Endothelial cell of umbilical vein (primary cell): ENCODE measurements around the gene TPRA1. TPM values are rescaled to one million over a fixed set of nuclear protein-coding genes. Genes with fewer than 3 reads are reported as not detected.

Experiments used
- BruUV-seq: library from RNA; stranded (reverse); fragments of 400-500 nt; replicated peaks from 2 replicates; lab custom pipeline; 2021; lab: Mats Ljungman, UMichigan
- CTCF ChIA-PET: fragments of 300-600, 350-600 bp; sonication (Branson Sonifier 250); formaldehyde crosslinking; loops from one replicate; lab custom pipeline; 2021; ENCODE audit warnings: antibody characterized with exemption, inconsistent platforms; lab: Charles Lee
- POLR2A ChIA-PET: fragments of 300-600, 350-600 bp; sonication (Branson Sonifier 250); formaldehyde crosslinking; loops from one replicate; lab custom pipeline; 2021; ENCODE audit warnings: antibody characterized with exemption, inconsistent platforms; lab: Charles Lee
- DNase-seq: peaks from one replicate; pipeline ENCODE4 v3.0.0-alpha.2; 2011; ENCODE audit warnings: low read depth, low spot score
- FAIRE-seq: peaks from 2 replicates; lab custom pipeline; 2011; peaks lifted over from hg19 to GRCh38; lab: Jason Lieb, UNC
- H2AFZ ChIP-seq: 2 replicates; pipeline ENCODE4 v1.6.0; 2012; ENCODE audit warnings: low read depth, low read length, control low read depth, inconsistent platforms
- H3K27ac ChIP-seq: 2 replicates; pipeline ENCODE4 v1.5.1; 2011; ENCODE audit warnings: low read depth, mild to moderate bottlenecking, control low read depth, low read length, moderate library complexity; ENCODE audit not compliant: insufficient read depth
- H3K27me3 ChIP-seq, 2 experiments: 2 replicates each; pipeline versions ENCODE4 v1.6.0 to v1.6.1; 2011; ENCODE audit warnings: low read length in 2 of 2, mixed read lengths in 1 of 2; ENCODE audit not compliant: control insufficient read depth in 2 of 2, insufficient read depth in 2 of 2
- H3K36me3 ChIP-seq, 2 experiments: 2 replicates in 1 of 2; 3 replicates in 1 of 2; pipeline ENCODE4 v1.5.1; 2011; ENCODE audit warnings: low read length in 2 of 2, mild to moderate bottlenecking in 1 of 2, moderate library complexity in 1 of 2; ENCODE audit not compliant: control insufficient read depth in 2 of 2, insufficient read depth in 2 of 2; ENCODE audit errors: extremely low read depth in 1 of 2
- H3K4me1 ChIP-seq: 3 replicates; pipeline ENCODE4 v1.5.1; 2011; ENCODE audit warnings: mild to moderate bottlenecking, low read length; ENCODE audit not compliant: control insufficient read depth, insufficient read depth; ENCODE audit errors: extremely low read depth
- H3K4me2 ChIP-seq: 2 replicates; pipeline ENCODE4 v1.6.1; 2011; ENCODE audit warnings: low read length, control low read depth, mixed read lengths; ENCODE audit not compliant: insufficient read depth
- H3K4me3 ChIP-seq, 3 experiments: fragments of 200-600 bp in 1 of 3; sonication (generic), shearing (Covaris generic) in 1 of 3; replicated peaks in 1 of 3; 2 replicates each; pipeline ENCODE4 v1.5.1; 2011 to 2016; ENCODE audit warnings: control low read depth in 3 of 3, low read length in 3 of 3, mild to moderate bottlenecking in 2 of 3, inconsistent platforms in 1 of 3, low read depth in 1 of 3, moderate library complexity in 1 of 3; ENCODE audit not compliant: insufficient read depth in 1 of 3
- H3K79me2 ChIP-seq: 2 replicates; pipeline ENCODE4 v1.6.0; 2012; ENCODE audit warnings: low read length, inconsistent platforms; ENCODE audit not compliant: control insufficient read depth, insufficient read depth
- H3K9ac ChIP-seq: replicated peaks from 2 replicates; pipeline ENCODE3; 2011; ENCODE audit warnings: low read length, control low read depth; ENCODE audit not compliant: insufficient read depth; ENCODE audit errors: extremely low read depth
- H3K9me1 ChIP-seq: replicated peaks from 3 replicates; pipeline ENCODE4 v1.6.0; 2011; ENCODE audit warnings: mild to moderate bottlenecking, low read length; ENCODE audit not compliant: control insufficient read depth, insufficient read depth; ENCODE audit errors: extremely low read depth
- H3K9me3 ChIP-seq: replicated peaks from 2 replicates; pipeline ENCODE4 v1.5.1; 2012; ENCODE audit warnings: low read length, inconsistent platforms; ENCODE audit not compliant: control insufficient read depth, insufficient read depth
- H4K20me1 ChIP-seq: replicated peaks from 2 replicates; pipeline ENCODE3; 2011; ENCODE audit warnings: mild to moderate bottlenecking, low read length; ENCODE audit not compliant: control insufficient read depth, insufficient read depth; ENCODE audit errors: extremely low read depth
- EZH2 ChIP-seq: IDR thresholded peaks from 2 replicates; pipeline ENCODE4 v1.6.1; 2012; ENCODE audit warnings: borderline replicate concordance, low read depth, mild to moderate bottlenecking, moderate library complexity, low read length, inconsistent platforms; ENCODE audit not compliant: severe bottlenecking
- FOS ChIP-seq: IDR thresholded peaks from 2 replicates; pipeline ENCODE4 v1.6.1; 2011; ENCODE audit warnings: mild to moderate bottlenecking, low read length, moderate library complexity, borderline replicate concordance; ENCODE audit not compliant: insufficient read depth
- MYC ChIP-seq: IDR thresholded peaks from one replicate; pipeline ENCODE4 v1.6.1; 2011; ENCODE audit warnings: mild to moderate bottlenecking, low read depth, low read length
- POLR2A ChIP-seq: IDR thresholded peaks from 2 replicates; pipeline ENCODE4 v1.6.1; 2012; ENCODE audit warnings: low read depth, mild to moderate bottlenecking, control low read depth, low read length
- dilution Hi-C: fragments of 300-500 bp; cut with MboI; formaldehyde crosslinking; loops from one replicate; pipeline ENCODE4 v1.15.0; 2019; ENCODE audit warnings: low sequenced_read_pairs; ENCODE audit not compliant: extremely low pct_ligation_motif_present
- intact Hi-C: fragments of 100-400 bp; cut with micrococcal nuclease; formaldehyde crosslinking; loops from one replicate; pipeline ENCODE4 v1.10.0; 2022
- polyA plus RNA-seq, 4 experiments: library from polyadenylated mRNA; depleted of rRNA in 3 of 4; stranded (reverse) in 3 of 4; unstranded in 1 of 4; fragments of >200 nt; gene quantifications; 2 replicates each; pipeline versions ENCODE4 v1.2.1 to v1.2.3, GENCODE V29; 2011 to 2012; ENCODE audit warnings: missing spikeins in 1 of 4
- total RNA-seq: library from RNA; stranded (reverse); gene quantifications from 2 replicates; pipeline ENCODE4 v1.2.3, GENCODE V29; 2021

Gene TPRA1
- total and polyA plus RNA-seq, 2 donors (not counting 3 experiments of a cell fraction or from before 2014, with no cell fraction given): 34.3 to 58.0 TPM

- H3K9me1 ChIP-seq: no peaks in the 10 kb centered on the region
- FAIRE-seq: no peak
- no peak overlapping the region for H3K27ac ChIP-seq
- H3K36me3 ChIP-seq: peaks cover 2 to 28% of the 10 kb centered on the region in 2 experiments
- H3K27me3 ChIP-seq: no peaks in the 10 kb centered on the region
- DNase-seq: no peak
- dilution Hi-C loops (no loop called here), intact Hi-C loops (no loop called here)
- no peak overlapping the region for H2AFZ ChIP-seq
- H4K20me1 ChIP-seq: no peaks in the 10 kb centered on the region
- H3K4me3 ChIP-seq: no peak overlapping the region
- no TSS peak for BruUV-seq
- CTCF ChIA-PET: no interaction called here
- no peak overlapping the region for H3K9ac ChIP-seq
- POLR2A ChIA-PET: no interaction called here
- H3K4me2 ChIP-seq: no peak overlapping the region
- H3K4me1 ChIP-seq: no peaks in the 10 kb centered on the region
- no peaks in the 10 kb centered on the region for H3K79me2 ChIP-seq
- TF ChIP-seq POLR2A: no peak
- no peak for TF ChIP-seq MYC
- H3K9me3 ChIP-seq: no peaks in the 10 kb centered on the region
Observed at GRCh38 chr3:127572186-127572585, 18.3 kb downstream of the TPRA1 start.

- H3K79me2 ChIP-seq: no peaks in the 10 kb centered on the region
- no peaks in the 10 kb centered on the region for H3K27me3 ChIP-seq
- H3K36me3 ChIP-seq: peaks cover 2 to 28% of the 10 kb centered on the region in 2 experiments
- H3K4me1 ChIP-seq: no peaks in the 10 kb centered on the region
- H3K4me2 ChIP-seq: no peak overlapping the region
- dilution Hi-C loops (no loop called here), intact Hi-C loops (no loop called here)
- no TSS peak for BruUV-seq
- H3K9me1 ChIP-seq: no peaks in the 10 kb centered on the region
- no peaks in the 10 kb centered on the region for H4K20me1 ChIP-seq
- POLR2A ChIA-PET: no interaction called here
- DNase-seq (no peak), FAIRE-seq (no peak)
- CTCF ChIA-PET: no interaction called here
- no peak overlapping the region for H3K27ac ChIP-seq
- no peak overlapping the region for H3K4me3 ChIP-seq
- no peak overlapping the region for H3K9ac ChIP-seq
- H2AFZ ChIP-seq: no peak overlapping the region
- H3K9me3 ChIP-seq: no peaks in the 10 kb centered on the region
- no peak for TF ChIP-seq FOS
- TF ChIP-seq EZH2: no peak
Observed at GRCh38 chr3:127570520-127570919, 20.0 kb downstream of the TPRA1 start.
